HepG2 (cell line): ENCODE data around the gene SSR2. TPM values are rescaled to one million over a fixed set of nuclear protein-coding genes. Genes with fewer than 3 reads are reported as not detected.

Experiments used
- CAMTA2 ChIP-seq: sonication (generic); formaldehyde crosslinking; IDR thresholded peaks from 2 replicates; pipeline ENCODE4 v1.4.0; 2020; ENCODE audit warnings: mild to moderate bottlenecking, missing genetic modification reagents, borderline replicate concordance
- CBX1 ChIP-seq: IDR thresholded peaks from one replicate; pipeline ENCODE4 v1.6.1; 2016; ENCODE audit warnings: antibody characterized with exemption, low read depth
- CCDC6 ChIP-seq: sonication (generic); formaldehyde crosslinking; IDR thresholded peaks from 2 replicates; pipeline ENCODE4 v1.8.1; 2022; ENCODE audit warnings: mild to moderate bottlenecking, missing genetic modification reagents, moderate library complexity
- EZH2 ChIP-seq: conservative IDR thresholded peaks from 2 replicates; pipeline ENCODE4 v1.6.1; 2012; ENCODE audit warnings: mild to moderate bottlenecking, low read depth, low read length, moderate library complexity
- HDAC1 ChIP-seq: sonication (generic); formaldehyde crosslinking; IDR thresholded peaks from 2 replicates; pipeline ENCODE4 v1.5.1; 2020; ENCODE audit warnings: mild to moderate bottlenecking, missing genetic modification reagents
- KDM5A ChIP-seq: fragments of 200-600 bp; sonication (generic); IDR thresholded peaks from 2 replicates; pipeline ENCODE4 v1.7.0; 2018; ENCODE audit warnings: antibody characterized with exemption, mild to moderate bottlenecking, low read length, borderline replicate concordance
- KDM5B ChIP-seq: sonication (generic); formaldehyde crosslinking; IDR thresholded peaks from 2 replicates; pipeline ENCODE4 v1.4.0; 2020; ENCODE audit warnings: missing genetic modification reagents, mild to moderate bottlenecking, borderline replicate concordance
- PHF21A ChIP-seq: sonication (generic); formaldehyde crosslinking; IDR thresholded peaks from 2 replicates; pipeline ENCODE4 v1.5.0; 2020; ENCODE audit warnings: mild to moderate bottlenecking, missing genetic modification reagents
- SP4 ChIP-seq: sonication (generic); formaldehyde crosslinking; IDR thresholded peaks from 2 replicates; pipeline ENCODE4 v1.8.1; 2023; ENCODE audit warnings: mild to moderate bottlenecking, missing genetic modification reagents
- SYNCRIP ChIP-seq: fragments of 200-400 bp; formaldehyde crosslinking; IDR thresholded peaks from 2 replicates; pipeline ENCODE4 v1.6.1; 2018; ENCODE audit warnings: mild to moderate bottlenecking, low read depth, low read length; ENCODE audit not compliant: insufficient read depth
- ZGPAT ChIP-seq: IDR thresholded peaks from 2 replicates; pipeline ENCODE4 v1.6.1; 2016; ENCODE audit warnings: mild to moderate bottlenecking
- ZNF691 ChIP-seq: sonication (generic); formaldehyde crosslinking; IDR thresholded peaks from 2 replicates; pipeline ENCODE4 v1.4.0; 2020; ENCODE audit warnings: missing genetic modification reagents, low read depth, mild to moderate bottlenecking, borderline replicate concordance
- ZNF746 ChIP-seq: sonication (generic); formaldehyde crosslinking; IDR thresholded peaks from 2 replicates; pipeline ENCODE4 v1.8.0; 2022; ENCODE audit warnings: mild to moderate bottlenecking, missing genetic modification reagents
- ZNF784 ChIP-seq: sonication (generic); formaldehyde crosslinking; IDR thresholded peaks from 2 replicates; pipeline ENCODE4 v1.5.1; 2020; ENCODE audit warnings: missing genetic modification reagents, mild to moderate bottlenecking, borderline replicate concordance
- polyA plus RNA-seq, 8 experiments: library from polyadenylated mRNA; depleted of rRNA in 3 of 8; stranded (reverse) in 7 of 8; unstranded in 1 of 8; fragments of >200 nt; fragmentation: Illumina TruSeq in 4 of 8; extraction: Trizol in 4 of 8; gene quantifications; 2 replicates each; pipeline versions ENCODE4 v1.2.1 to v1.2.3, GENCODE V29; 2011 to 2016; ENCODE audit warnings: low read depth in 4 of 8, missing spikeins in 1 of 8, mixed read lengths in 1 of 8; ENCODE audit not compliant: insufficient read depth in 1 of 8
- total RNA-seq, 5 experiments: library from RNA; depleted of rRNA; stranded (reverse); fragments of >200 nt; fragmentation: Illumina TruSeq; extraction: Trizol; gene quantifications; 2 replicates each; pipeline ENCODE4 v1.2.3, GENCODE V29; 2016; ENCODE audit warnings: low read depth in 1 of 5
- TF ChIP-seq, protein P1 (sequence below): sonication (generic); formaldehyde crosslinking; IDR thresholded peaks from 2 replicates; pipeline ENCODE4 v1.5.1; 2020; ENCODE audit warnings: missing genetic modification reagents, mild to moderate bottlenecking, borderline replicate concordance
- TF ChIP-seq, protein P2 (sequence below): IDR thresholded peaks from 2 replicates; pipeline ENCODE4 v1.6.1; 2016; ENCODE audit warnings: missing biosample characterization, missing genetic modification reagents, low read depth
- TF ChIP-seq, protein P3 (sequence below): sonication (generic); formaldehyde crosslinking; IDR thresholded peaks from 2 replicates; pipeline ENCODE4 v1.4.0; 2020; ENCODE audit warnings: missing genetic modification reagents, borderline replicate concordance

The SSR2 gene
- total and polyA plus RNA-seq, 2 of the 13 experiments (the other 11 are each of a cell fraction or from before 2014, with no cell fraction given) = 284 to 461 TPM

GRCh38 chr1:155967341-155968050 is 53.3 kb downstream of the SSR2 start (continued):
- TF ChIP-seq KDM5B (CRISPR knock-in tag) (peak; percentile 79; the same call in 1 of the 2 replicates), SYNCRIP (no peak), ZNF746 (CRISPR knock-in tag) (no peak; the same call in 1 of the 2 replicates), ZNF784 (0 out of 2 replicates have a peak, but pooled peaks have one; percentile 61), ZGPAT (peak; percentile 60; the same call in 1 of the 2 replicates), EZH2 (no peak), CAMTA2 (CRISPR knock-in tag) (no peak), CCDC6 (CRISPR knock-in tag) (0 out of 2 replicates have a peak, but pooled peaks have one; percentile 30), KDM5A (no peak), PHF21A (CRISPR knock-in tag) (peak; percentile 71), ZNF691 (0 out of 2 replicates have a peak, but pooled peaks have one; percentile 58), SP4 (CRISPR knock-in tag) (peak; percentile 49; the same call in 1 of the 2 replicates), HDAC1 (CRISPR knock-in tag) (peak; percentile 89), CBX1 (no peak)
- TF ChIP-seq, protein P1, sequence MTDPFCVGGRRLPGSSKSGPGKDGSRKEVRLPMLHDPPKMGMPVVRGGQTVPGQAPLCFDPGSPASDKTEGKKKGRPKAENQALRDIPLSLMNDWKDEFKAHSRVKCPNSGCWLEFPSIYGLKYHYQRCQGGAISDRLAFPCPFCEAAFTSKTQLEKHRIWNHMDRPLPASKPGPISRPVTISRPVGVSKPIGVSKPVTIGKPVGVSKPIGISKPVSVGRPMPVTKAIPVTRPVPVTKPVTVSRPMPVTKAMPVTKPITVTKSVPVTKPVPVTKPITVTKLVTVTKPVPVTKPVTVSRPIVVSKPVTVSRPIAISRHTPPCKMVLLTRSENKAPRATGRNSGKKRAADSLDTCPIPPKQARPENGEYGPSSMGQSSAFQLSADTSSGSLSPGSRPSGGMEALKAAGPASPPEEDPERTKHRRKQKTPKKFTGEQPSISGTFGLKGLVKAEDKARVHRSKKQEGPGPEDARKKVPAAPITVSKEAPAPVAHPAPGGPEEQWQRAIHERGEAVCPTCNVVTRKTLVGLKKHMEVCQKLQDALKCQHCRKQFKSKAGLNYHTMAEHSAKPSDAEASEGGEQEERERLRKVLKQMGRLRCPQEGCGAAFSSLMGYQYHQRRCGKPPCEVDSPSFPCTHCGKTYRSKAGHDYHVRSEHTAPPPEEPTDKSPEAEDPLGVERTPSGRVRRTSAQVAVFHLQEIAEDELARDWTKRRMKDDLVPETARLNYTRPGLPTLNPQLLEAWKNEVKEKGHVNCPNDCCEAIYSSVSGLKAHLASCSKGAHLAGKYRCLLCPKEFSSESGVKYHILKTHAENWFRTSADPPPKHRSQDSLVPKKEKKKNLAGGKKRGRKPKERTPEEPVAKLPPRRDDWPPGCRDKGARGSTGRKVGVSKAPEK (CRISPR knock-in tag) = no peak
- TF ChIP-seq, protein P2, sequence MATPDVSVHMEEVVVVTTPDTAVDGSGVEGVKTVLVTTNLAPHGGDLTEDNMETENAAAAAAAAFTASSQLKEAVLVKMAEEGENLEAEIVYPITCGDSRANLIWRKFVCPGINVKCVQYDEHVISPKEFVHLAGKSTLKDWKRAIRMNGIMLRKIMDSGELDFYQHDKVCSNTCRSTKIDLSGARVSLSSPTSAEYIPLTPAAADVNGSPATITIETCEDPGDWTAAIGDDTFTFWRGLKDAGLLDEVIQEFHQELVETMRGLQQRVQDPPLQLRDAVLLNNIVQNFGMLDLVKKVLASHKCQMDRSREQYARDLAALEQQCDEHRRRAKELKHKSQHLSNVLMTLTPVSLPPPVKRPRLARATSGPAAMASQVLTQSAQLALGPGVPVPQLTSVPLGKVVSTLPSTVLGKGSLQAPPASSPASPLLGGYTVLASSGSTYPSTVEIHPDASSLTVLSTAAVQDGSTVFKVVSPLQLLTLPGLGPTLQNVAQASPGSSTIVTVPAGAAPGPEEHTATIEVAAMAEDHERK (CRISPR knock-in tag) = no peak
- TF ChIP-seq, protein P3, sequence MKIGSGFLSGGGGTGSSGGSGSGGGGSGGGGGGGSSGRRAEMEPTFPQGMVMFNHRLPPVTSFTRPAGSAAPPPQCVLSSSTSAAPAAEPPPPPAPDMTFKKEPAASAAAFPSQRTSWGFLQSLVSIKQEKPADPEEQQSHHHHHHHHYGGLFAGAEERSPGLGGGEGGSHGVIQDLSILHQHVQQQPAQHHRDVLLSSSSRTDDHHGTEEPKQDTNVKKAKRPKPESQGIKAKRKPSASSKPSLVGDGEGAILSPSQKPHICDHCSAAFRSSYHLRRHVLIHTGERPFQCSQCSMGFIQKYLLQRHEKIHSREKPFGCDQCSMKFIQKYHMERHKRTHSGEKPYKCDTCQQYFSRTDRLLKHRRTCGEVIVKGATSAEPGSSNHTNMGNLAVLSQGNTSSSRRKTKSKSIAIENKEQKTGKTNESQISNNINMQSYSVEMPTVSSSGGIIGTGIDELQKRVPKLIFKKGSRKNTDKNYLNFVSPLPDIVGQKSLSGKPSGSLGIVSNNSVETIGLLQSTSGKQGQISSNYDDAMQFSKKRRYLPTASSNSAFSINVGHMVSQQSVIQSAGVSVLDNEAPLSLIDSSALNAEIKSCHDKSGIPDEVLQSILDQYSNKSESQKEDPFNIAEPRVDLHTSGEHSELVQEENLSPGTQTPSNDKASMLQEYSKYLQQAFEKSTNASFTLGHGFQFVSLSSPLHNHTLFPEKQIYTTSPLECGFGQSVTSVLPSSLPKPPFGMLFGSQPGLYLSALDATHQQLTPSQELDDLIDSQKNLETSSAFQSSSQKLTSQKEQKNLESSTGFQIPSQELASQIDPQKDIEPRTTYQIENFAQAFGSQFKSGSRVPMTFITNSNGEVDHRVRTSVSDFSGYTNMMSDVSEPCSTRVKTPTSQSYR (CRISPR knock-in tag) = peak; percentile 84
